HG02798 (cell line): Measurements from ENCODE around the gene OR10H2.
"Not testable (repeated sequence)": the region's sequence is repeated elsewhere in the genome, so short reads cannot be mapped to it uniquely, and the experiment has no call there.

Experiments used
- ATAC-seq: cut with Tn5 transposase; IDR thresholded peaks from one replicate; pipeline ENCODE4 v1.9.1; 2021; ENCODE audit warnings: mild to moderate bottlenecking; ENCODE audit not compliant: unreplicated experiment, poor library complexity

Gene OR10H2

DNA sequence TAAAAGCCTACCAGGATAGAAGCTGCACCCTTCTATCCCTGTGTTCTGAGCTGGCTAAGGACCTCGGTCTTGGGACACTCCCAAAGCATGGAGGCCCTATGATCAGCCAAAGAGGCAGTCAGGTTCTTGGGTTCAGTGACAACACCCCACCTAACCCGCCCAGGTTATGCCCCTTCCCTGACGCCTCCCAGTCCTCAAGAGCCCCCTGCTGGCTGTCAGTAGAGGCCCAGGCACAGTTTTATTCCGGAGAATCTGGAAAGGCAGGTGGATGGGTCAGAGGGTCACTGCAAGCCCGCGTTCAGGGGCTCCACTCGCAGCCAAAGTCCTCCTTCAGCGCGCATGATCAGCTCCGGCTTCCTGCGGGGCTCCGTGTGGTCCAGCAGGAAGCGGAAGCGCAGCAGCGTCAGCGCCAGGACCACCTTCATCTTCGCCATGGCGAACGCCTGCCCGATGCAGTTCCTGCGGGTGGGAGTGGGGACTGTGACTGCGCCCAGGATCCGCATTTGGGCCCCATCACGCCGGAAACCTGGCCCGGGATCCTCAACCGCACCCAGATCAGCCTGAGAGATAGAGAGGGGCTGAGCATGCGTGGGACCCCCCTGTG lies 32.2 kb downstream of the OR10H2 start:
- no peak for ATAC-seq

- no peak for ATAC-seq
Observed at GRCh38 chr19:15769586-15769985, 41.8 kb downstream of the OR10H2 start.

- ATAC-seq = not testable (repeated sequence)
Observed at GRCh38 chr19:15774159-15774558, 46.3 kb downstream of the OR10H2 start.

- no peak for ATAC-seq
Observed at GRCh38 chr19:15775249-15775648, 47.4 kb downstream of the OR10H2 start.

DNA sequence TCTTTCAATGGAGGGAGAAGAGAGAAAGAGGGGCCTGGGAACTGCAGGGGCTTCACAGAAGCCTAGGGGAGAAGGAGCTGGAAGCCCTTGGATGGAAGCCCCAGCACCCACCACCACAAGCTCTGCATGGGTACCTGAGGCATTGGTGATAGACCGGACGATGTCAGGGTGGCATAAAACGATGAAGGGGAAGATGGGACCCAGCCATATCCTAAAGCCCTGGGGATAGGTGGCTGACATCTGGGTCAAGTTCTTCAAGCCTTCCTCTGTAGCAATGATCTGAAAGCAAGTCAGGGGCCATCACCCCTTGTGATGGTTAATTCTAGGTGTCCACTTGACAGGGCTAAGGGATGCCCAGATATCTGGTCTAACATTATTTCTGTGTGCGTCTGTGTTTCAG lies 48.4 kb downstream of the OR10H2 start:
- no peak for ATAC-seq

- ATAC-seq = no peak
Observed at GRCh38 chr19:15776991-15777970, 49.5 kb downstream of the OR10H2 start.
